HG02763 (cell line): ENCODE results near the gene GPR62.
"Not testable (repeated sequence)": the region's sequence is repeated elsewhere in the genome, so short reads cannot be mapped to it uniquely, and the experiment has no call there.

Source experiments
- ATAC-seq: cut with Tn5 transposase; IDR thresholded peaks from one replicate; pipeline ENCODE4 v1.9.1; 2021; ENCODE audit warnings: mild to moderate bottlenecking, moderate library complexity; ENCODE audit not compliant: unreplicated experiment

GPR62 gene

DNA sequence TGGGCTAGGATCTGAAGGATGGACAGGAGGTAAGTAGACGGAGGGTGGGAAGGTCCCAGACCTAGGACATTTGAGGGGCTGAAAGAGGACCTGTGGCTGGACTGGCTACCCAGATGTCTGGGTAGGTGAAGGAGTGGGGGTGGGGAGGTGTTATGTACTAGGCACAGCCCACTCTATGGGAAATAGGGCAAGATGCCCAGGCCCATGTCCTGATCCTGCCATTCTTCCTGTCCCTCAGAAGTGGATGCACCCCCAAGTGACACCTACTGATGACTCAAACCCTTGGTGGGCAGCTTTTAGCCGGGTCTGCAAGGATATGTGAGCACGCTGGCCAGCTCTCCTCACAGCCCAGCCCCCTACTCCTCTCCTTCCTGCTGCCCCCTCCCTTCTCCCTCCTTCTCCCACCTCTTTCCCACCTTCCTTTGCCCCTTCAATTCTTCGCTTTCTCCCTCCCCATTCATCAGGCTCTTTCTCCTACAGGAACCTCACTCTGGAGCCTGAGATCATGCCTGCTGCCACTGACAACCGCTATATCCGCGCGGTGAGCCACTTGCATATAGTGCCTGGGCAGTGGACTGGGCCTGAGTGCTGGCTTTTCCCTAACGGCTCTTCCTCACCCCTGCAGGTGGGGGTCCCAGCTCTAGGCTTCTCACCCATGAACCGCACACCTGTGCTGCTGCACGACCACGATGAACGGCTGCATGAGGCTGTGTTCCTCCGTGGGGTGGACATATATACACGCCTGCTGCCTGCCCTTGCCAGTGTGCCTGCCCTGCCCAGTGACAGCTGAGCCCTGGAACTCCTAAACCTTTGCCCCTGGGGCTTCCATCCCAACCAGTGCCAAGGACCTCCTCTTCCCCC is 33.3 kb downstream of the GPR62 start:
- no peak for ATAC-seq

GRCh38 chr3:51990501-51990971 is 35.4 kb downstream of the GPR62 start:
- not testable (repeated sequence) for ATAC-seq

DNA sequence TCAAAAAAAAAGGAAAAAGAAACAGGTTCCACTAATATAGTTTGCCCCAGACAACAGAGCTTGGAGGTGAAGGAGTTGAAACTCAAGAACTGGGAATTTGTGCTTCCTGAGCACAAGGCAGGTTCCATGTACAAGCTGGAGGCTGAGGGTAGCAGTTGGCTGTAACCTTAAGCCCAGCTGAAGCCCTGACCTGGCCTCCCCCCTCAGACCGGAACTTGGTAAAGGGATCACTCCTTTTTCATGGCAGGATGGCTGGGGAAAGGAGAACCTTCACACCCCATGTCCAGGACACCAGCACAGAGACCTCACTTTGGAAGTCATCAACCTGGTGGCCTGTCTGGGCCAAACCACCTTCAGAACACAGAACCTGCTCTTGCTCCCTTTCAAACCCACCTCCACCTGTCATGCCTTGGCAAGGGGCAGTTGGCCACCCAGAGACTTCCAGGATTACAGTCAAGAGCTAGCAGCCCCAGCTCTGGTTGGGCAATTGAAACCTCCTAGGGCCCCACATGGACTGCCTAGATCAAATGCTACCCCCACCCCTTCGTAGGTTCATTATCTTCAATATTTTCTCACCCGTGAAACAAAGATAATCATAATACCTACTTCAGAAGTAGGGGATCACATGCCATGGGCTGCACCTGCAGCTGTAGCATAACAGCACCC is 37.0 kb downstream of the GPR62 start:
- no peak for ATAC-seq

DNA sequence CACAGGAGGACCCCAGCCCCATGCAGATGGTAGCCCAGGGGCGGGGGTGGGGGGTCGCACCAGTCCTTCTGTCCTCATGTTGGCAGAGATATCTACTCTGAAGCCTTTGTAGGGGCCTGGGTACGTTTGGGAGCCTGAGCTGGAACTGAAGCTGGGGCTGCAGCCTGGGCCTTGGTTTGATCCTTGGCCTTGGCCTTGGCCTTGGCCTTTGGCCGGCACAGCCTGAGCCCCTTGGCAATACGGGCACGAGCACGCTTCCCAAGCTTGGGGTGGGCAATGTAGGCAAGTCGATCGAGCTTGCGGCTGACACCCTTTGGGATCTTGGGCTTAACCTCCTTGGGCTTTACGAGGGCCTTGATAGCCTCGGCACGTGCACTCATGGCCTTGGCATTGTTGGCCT is 38.5 kb downstream of the GPR62 start:
- not testable (repeated sequence) for ATAC-seq

GRCh38 chr3:51994530-51994929 is 39.3 kb downstream of the GPR62 start:
- ATAC-seq: no peak

- peak; percentile 87 for ATAC-seq
Measured at GRCh38 chr3:51995346-51996163, 40.4 kb downstream of the GPR62 start, which contains the start of gene RPL29. Gene RPL29 (minus strand): TSS chr3:51995895. CDS start chr3:51995461, 434 bp downstream.

- ATAC-seq: no peak
Measured at GRCh38 chr3:51997172-51997571, 42.0 kb downstream of the GPR62 start.

DNA sequence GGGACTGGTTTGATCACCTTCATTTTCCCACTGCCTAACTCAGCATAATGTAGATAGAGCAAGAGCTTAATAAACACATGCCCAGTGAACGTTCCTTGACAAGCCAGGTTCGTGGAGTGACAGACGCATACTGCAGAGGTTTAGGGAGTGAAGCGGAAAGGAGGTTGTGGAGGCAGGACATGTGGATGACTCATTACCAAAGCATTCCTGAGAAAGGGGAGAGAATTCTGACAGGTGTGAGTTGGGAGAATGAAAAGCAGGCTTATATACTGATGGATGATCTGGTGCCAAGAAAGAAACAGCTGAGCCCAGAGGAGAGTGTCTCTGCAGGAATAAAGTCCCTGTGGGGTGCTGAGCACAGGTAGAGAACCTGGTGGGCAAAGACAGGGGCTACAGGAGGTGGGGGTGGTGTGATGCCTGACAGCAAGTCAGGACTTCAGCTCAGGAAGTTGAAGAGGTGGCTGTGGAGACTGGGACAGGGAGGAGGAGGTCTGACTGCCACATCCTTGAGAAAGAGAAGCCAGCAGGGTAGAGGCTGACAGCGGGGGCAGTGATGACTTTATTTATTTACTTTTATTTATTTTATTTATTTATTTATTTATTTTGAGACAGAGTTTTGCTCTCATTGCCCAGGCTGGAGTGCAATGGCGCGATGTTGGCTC is 42.9 kb downstream of the GPR62 start:
- no peak for ATAC-seq

DNA sequence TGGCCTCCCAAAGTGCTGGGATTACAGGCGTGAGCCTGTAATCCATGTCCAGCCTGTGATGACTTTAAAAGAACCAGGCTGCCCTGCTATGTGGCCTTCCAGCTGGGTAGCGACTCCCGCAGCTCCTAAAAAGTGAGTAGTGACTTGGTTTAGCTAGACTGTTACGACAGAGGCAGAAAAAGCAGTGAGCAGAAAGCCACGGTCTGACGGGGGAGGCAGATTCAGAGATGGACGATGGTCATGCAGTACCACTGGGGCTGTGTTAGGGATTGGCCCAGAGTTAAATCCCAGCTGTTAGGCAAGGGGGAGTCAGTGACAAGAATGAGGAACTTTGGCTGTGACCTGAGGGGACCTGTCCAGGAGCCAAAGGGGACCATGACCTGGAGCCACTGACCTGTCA is 43.6 kb downstream of the GPR62 start:
- ATAC-seq: no peak

DNA sequence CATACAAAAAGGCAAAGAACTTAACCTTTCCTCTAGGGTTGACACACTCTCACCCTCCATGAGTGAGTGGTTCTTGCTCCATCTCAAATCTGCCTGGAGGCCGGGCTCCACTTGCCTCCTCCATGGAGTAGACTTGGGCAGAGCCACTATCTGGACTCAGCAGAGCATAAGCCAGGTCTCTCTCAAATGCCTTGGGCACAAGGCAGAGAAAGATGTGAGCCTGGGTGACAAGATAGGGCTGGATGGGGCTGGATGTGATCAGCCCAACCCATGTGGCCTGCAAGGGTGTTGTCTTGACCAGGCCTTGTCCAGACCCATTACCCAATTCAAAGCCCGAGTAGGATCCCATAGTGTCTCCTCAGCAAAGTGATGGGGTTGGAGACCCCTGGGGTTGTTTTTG is 44.7 kb downstream of the GPR62 start:
- no peak for ATAC-seq

- ATAC-seq: peak; percentile 68
Measured at GRCh38 chr3:52001443-52001974, 46.3 kb downstream of the GPR62 start.

GRCh38 chr3:52002748-52003147 is 47.6 kb downstream of the GPR62 start:
- no peak for ATAC-seq

DNA sequence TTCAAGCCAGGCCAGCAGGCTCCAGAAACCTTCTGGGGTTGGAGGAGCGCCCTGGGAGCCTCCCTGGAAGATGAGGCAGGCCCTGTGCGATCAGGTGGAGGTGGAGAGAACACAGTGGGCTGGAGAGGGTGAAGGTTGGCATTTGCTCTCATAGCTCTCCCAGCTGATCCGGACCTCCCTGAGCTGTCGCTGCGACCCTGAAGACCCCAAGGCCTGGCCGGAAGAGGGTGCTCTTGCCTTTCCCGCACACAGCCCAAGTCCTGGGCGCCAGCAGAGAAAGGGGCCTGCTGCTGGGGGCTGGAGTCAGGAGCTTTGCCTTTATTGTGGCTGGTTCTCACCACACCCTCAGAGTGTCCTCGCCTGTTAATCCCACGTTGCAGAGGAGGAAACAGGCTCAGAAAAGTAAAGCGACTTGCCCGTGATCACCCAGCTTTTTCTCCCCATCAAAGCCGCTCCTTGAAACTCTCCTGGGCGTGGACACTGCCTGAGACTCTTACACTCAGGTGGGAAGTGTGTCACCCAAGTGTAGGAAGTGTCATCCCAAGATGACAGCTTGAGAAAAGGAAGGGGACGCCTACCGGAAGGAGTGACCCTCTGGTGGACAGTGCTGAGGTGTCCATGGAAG is 49.1 kb downstream of the GPR62 start:
- ATAC-seq: no peak

DNA sequence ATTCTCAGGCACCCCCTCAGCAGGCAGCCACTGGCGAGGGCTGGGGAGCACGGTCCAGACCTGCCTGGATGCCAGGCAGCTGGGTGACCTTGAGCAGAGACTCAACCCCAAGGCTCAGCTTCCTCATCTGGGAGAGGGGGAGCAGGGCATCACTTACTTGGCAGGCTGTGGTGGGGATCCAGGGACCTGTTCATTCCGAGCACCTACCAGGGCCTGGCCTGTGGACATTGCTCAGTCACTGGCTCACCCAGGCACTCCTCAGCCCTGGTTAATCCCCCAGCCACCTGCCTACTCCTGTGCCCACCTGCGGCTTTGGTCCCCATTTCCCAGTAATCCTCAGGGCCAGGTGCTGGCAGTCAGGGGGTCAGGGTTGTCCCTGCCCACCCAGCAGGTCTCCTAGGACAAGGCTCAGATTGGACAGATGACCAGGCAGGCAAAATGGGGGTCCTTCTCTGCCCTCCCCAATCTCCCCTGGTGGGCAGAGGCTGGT is 49.8 kb downstream of the GPR62 start:
- ATAC-seq: no peak

- ATAC-seq: no peak
Measured at GRCh38 chr3:52005571-52005986, 50.4 kb downstream of the GPR62 start.

DNA sequence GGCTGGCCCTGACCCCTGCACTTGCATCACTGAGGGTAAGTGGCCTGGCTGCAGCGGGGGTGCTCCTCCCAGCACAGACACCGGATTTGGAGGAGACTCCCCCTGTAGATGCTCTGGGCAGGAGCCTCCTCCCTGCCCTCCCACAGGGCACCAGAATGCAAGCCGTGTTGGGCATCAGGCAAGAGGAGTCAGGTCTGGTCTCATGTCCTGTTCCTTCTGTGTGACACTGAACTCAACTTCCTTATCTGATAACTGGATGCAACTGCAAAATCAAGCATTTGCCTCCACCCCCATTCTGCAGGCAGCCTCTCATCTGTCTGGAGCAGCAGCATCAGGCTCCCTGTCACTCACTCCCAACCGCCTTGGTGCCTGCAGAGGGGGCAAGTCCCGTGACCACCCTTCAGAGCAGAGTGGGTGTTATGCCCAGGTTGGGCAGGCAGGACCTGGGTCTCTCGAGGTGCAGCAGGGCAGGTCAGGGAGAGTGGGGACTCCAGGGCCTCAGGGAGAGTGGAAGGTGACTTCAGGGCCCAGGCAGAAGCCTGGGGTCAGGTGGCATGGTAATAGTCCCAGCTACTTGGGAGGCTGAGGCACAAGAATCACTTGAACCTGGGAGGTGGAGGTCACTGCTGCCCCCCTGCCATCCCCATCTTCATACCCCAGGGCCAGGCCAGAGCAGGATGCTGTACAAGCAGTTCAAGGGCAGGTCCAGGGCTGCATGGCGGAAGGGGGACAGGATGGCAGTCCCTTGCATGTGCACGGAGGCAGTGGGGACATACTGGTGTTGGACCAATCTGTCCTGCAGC is 51.0 kb downstream of the GPR62 start:
- no peak for ATAC-seq

- no peak for ATAC-seq
Measured at GRCh38 chr3:52006820-52007133, 51.6 kb downstream of the GPR62 start.
